ENCODE measurements around the gene MTG2.
A peak's percentile ranks its signal among the peaks of the same experiment; 100 is the strongest.

The MTG2 gene

GRCh38 chr20:62182469-62183425 lies at the start of gene MTG2:
TSS of gene MTG2 (plus strand) at chr20:62183028. CDS start at chr20:62193421, 10,393 bp downstream.
- DNase-seq, result peak; percentile 95

GRCh38 chr20:62133051-62133845 lies 49.6 kb upstream of the MTG2 start:
- DNase-seq, result no peak

- no peak for DNase-seq
Measured at GRCh38 chr20:62133864-62134263, 49.0 kb upstream of the MTG2 start.

GRCh38 chr20:62134735-62135231 lies 48.0 kb upstream of the MTG2 start:
- no peak for DNase-seq

GRCh38 chr20:62135573-62136266 lies 47.1 kb upstream of the MTG2 start:
- DNase-seq, result no peak

- DNase-seq, result peak; percentile 68
Measured at GRCh38 chr20:62136283-62137091, 46.3 kb upstream of the MTG2 start.

- no peak for DNase-seq
Measured at GRCh38 chr20:62137092-62137384, 45.8 kb upstream of the MTG2 start.

GRCh38 chr20:62137478-62138203 lies 45.2 kb upstream of the MTG2 start:
- no peak for DNase-seq

GRCh38 chr20:62138204-62138543 lies 44.7 kb upstream of the MTG2 start:
- no peak for DNase-seq

GRCh38 chr20:62138912-62139311 lies 43.9 kb upstream of the MTG2 start:
- no peak for DNase-seq

GRCh38 chr20:62139636-62140035 lies 43.2 kb upstream of the MTG2 start:
- no peak for DNase-seq

GRCh38 chr20:62141043-62141396 lies 41.8 kb upstream of the MTG2 start:
- DNase-seq, result no peak

- DNase-seq, result no peak
Measured at GRCh38 chr20:62141397-62142251, 41.2 kb upstream of the MTG2 start.

- DNase-seq, result peak; percentile 16
Measured at GRCh38 chr20:62142252-62143080, 40.4 kb upstream of the MTG2 start.

- DNase-seq, result peak; percentile 86
Measured at GRCh38 chr20:62143081-62143956, 39.5 kb upstream of the MTG2 start, which contains the start of the genes PSMA7 and SS18L1. TSS of gene PSMA7 (minus strand) at chr20:62143394. CDS start at chr20:62143303, 91 bp downstream. TSS of gene SS18L1 (plus strand) at chr20:62143769. CDS start at chr20:62143821, 52 bp downstream.

- DNase-seq, result peak; percentile 2
Measured at GRCh38 chr20:62143957-62144825, 38.6 kb upstream of the MTG2 start.

GRCh38 chr20:62145688-62146018 lies 37.2 kb upstream of the MTG2 start:
- DNase-seq, result no peak

Data from midbrain (tissue), 1 donor.